Thoracic aorta (tissue), 2 donors: ENCODE measurements around the gene KRTAP13-2. TPM values are rescaled to one million over a fixed set of nuclear protein-coding genes. Genes with fewer than 3 reads are reported as not detected.

Experiments
- ATAC-seq: fragments of 150-250 bp; one replicate; pipeline ENCODE4 v1.8.0; 2017; ENCODE audit warnings: low read depth; ENCODE audit not compliant: insufficient number of reproducible peaks, low FRiP score
- DNase-seq: peaks from one replicate; pipeline ENCODE4 v3.0.0-alpha.2; 2020; ENCODE audit warnings: low spot score
- H3K27ac ChIP-seq, 2 donors: fragments of 200-600 bp; sonication (generic); 1 replicate in 1 of 2; 2 replicates in 1 of 2; pipeline ENCODE4 v1.5.1; 2016; ENCODE audit warnings: mild to moderate bottlenecking in 2 of 2, moderate library complexity in 2 of 2
- H3K27me3 ChIP-seq: fragments of 200-600 bp; sonication (generic); replicated peaks from 2 replicates; pipeline ENCODE4 v1.6.0; 2016; ENCODE audit warnings: mild to moderate bottlenecking; ENCODE audit not compliant: insufficient read depth
- H3K36me3 ChIP-seq: fragments of 200-600 bp; sonication (generic); one replicate; pipeline ENCODE4 v1.5.1; 2016
- H3K4me1 ChIP-seq, 2 donors: fragments of 200-600 bp; sonication (generic); 1 replicate in 1 of 2; 2 replicates in 1 of 2; pipeline versions ENCODE4 v1.5.1 to v1.6.0; 2016; ENCODE audit warnings: low read depth in 2 of 2, mild to moderate bottlenecking in 1 of 2; ENCODE audit not compliant: control insufficient read depth in 1 of 2
- H3K4me3 ChIP-seq: fragments of 200-600 bp; sonication (generic); 2 replicates; pipeline ENCODE4 v1.5.1; 2016; ENCODE audit warnings: mild to moderate bottlenecking
- H3K9me3 ChIP-seq: fragments of 200-600 bp; sonication (generic); 2 replicates; pipeline ENCODE4 v1.5.1; 2016
- CTCF ChIP-seq: fragments of 200-600 bp; sonication (generic); IDR thresholded peaks from one replicate; pipeline ENCODE4 v1.5.1; 2019; ENCODE audit warnings: antibody characterized with exemption
- total RNA-seq, 2 donors: library from RNA; depleted of rRNA; stranded (reverse); fragments of >200 nt; gene quantifications; one replicate each; pipeline versions ENCODE4 v1.1.0 to v1.2.3, GENCODE V29; 2016

Gene KRTAP13-2
- total RNA-seq, 2 donors from 2014 or later: not detected

DNA sequence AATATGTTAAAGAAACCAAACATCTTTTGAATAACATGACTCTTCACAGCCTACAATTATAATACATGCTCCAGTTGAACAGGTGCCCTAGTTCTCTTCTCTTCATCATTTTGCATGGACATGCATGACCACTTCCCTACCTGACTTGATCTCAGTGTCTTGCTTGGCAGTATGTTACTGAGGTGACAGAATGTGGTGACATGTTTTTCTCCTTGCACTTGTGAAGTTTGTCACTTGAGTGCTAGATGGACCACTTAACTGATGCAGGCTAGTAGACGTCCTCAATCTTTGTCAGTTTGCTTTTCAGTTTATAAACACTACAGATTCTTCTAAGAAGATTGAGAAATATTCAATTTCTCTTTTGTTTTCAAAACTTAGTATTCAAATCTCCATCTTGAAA, 10.1 kb upstream of the KRTAP13-2 start:
- Histone ChIP-seq H3K4me1 (no peaks in the 10 kb centered on the region), H3K9me3 (no peaks in the 10 kb centered on the region), H3K4me3 (no peak overlapping the region), H3K27ac (no peak overlapping the region), H3K27me3 (no peaks in the 10 kb centered on the region), H3K36me3 (no peaks in the 10 kb centered on the region)
- DNase-seq: no peak
- TF ChIP-seq CTCF: no peak
- ATAC-seq: no peak

GRCh38 chr21:30355906-30356305, 16.2 kb downstream of the KRTAP13-2 start:
- DNase-seq (no peak), ATAC-seq (no peak)
- TF ChIP-seq CTCF: no peak

GRCh38 chr21:30354308-30355005, 17.6 kb downstream of the KRTAP13-2 start:
- H3K27ac ChIP-seq: no peak overlapping the region
- no peak for ATAC-seq
- H3K4me1 ChIP-seq: peaks cover 0 to 5% of the 10 kb centered on the region in 2 donors
- H3K27me3 ChIP-seq: no peaks in the 10 kb centered on the region
- TF ChIP-seq CTCF: no peak
- DNase-seq: no peak
- no peaks in the 10 kb centered on the region for H3K36me3 ChIP-seq
- H3K4me3 ChIP-seq: no peak overlapping the region
- H3K9me3 ChIP-seq: no peaks in the 10 kb centered on the region

More at GRCh38 chr21:30355906-30356305, 16.2 kb downstream of the KRTAP13-2 start:
- Histone ChIP-seq H3K27me3 (no peaks in the 10 kb centered on the region), H3K4me3 (no peak overlapping the region), H3K9me3 (no peaks in the 10 kb centered on the region), H3K27ac (no peak overlapping the region), H3K4me1 (peaks cover 0 to 5% of the 10 kb centered on the region in 2 donors), H3K36me3 (no peaks in the 10 kb centered on the region)

GRCh38 chr21:30351534-30351933, 20.5 kb downstream of the KRTAP13-2 start:
- ATAC-seq (no peak), DNase-seq (no peak)
- H3K36me3 ChIP-seq: no peaks in the 10 kb centered on the region
- TF ChIP-seq CTCF: no peak
- H3K9me3 ChIP-seq: no peaks in the 10 kb centered on the region
- no peak overlapping the region for H3K4me3 ChIP-seq
- peaks cover 0 to 5% of the 10 kb centered on the region in 2 donors for H3K4me1 ChIP-seq
- no peaks in the 10 kb centered on the region for H3K27me3 ChIP-seq
- H3K27ac ChIP-seq: no peak overlapping the region

- Histone ChIP-seq H3K27ac (no peak overlapping the region), H3K4me3 (no peak overlapping the region), H3K4me1 (no peaks in the 10 kb centered on the region), H3K9me3 (no peaks in the 10 kb centered on the region), H3K27me3 (no peaks in the 10 kb centered on the region), H3K36me3 (no peaks in the 10 kb centered on the region)
- DNase-seq (no peak), ATAC-seq (no peak)
- no peak for TF ChIP-seq CTCF
Measured at GRCh38 chr21:30349572-30349971, 22.5 kb downstream of the KRTAP13-2 start.
